Measurements from ENCODE around the gene IL4R. TPM values are rescaled to one million over a fixed set of nuclear protein-coding genes. Genes with fewer than 3 reads are reported as not detected.

The IL4R gene
- total and polyA plus RNA-seq, 2 of the 13 experiments (the other 11 are each of a cell fraction or from before 2014, with no cell fraction given) = 15.9 to 49.6 TPM

DNA sequence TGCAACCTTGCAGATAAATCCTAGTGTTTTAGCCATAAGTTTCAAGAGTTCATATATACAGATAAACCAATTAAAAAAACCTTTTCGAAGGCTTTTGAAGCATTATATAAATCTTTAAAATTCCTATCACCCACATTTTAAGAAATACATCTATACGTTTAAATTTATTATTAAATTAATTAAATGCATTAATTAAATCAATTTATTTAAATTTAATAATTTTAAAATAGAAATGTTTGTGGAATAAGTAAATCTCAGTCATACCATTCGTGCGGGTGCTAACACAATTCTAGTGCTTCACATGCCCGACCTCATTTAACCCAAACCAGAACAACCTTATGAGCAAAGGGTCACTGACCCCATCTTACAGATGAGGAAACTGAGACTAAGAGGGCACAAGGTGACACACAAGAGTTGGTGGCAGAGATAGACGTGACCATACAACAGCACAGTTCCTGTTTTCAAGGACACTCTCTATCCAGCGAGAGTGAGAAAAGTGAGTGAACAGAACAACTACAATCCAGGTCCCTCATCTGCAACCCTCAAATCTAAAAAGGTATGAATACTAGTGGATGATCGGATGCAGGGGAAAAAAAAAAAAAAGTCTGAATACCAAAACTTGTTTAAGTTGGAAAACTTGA lies 46.6 kb upstream of the IL4R start (continued):
- TF ChIP-seq, protein P1, sequence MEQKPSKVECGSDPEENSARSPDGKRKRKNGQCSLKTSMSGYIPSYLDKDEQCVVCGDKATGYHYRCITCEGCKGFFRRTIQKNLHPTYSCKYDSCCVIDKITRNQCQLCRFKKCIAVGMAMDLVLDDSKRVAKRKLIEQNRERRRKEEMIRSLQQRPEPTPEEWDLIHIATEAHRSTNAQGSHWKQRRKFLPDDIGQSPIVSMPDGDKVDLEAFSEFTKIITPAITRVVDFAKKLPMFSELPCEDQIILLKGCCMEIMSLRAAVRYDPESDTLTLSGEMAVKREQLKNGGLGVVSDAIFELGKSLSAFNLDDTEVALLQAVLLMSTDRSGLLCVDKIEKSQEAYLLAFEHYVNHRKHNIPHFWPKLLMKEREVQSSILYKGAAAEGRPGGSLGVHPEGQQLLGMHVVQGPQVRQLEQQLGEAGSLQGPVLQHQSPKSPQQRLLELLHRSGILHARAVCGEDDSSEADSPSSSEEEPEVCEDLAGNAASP (CRISPR knock-in tag; IDR thresholded peaks at IDR 0.05; ENCODE audit: borderline replicate concordance) = peak; percentile 58; the same call in 1 of the 2 replicates
- TF ChIP-seq ZMYM3 (CRISPR knock-in tag; IDR thresholded peaks at IDR 0.05) = peak; percentile 99
- TF ChIP-seq NR2F6 (IDR thresholded peaks at IDR 0.05) = peak; percentile 77
- peak; percentile 77; the same call in 1 of the 2 replicates for TF ChIP-seq NR2F6 (CRISPR knock-in tag; IDR thresholded peaks at IDR 0.05)
- TF ChIP-seq, protein P2, sequence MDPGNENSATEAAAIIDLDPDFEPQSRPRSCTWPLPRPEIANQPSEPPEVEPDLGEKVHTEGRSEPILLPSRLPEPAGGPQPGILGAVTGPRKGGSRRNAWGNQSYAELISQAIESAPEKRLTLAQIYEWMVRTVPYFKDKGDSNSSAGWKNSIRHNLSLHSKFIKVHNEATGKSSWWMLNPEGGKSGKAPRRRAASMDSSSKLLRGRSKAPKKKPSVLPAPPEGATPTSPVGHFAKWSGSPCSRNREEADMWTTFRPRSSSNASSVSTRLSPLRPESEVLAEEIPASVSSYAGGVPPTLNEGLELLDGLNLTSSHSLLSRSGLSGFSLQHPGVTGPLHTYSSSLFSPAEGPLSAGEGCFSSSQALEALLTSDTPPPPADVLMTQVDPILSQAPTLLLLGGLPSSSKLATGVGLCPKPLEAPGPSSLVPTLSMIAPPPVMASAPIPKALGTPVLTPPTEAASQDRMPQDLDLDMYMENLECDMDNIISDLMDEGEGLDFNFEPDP (CRISPR knock-in tag; conservative IDR thresholded peaks at IDR 0.05) = 0 out of 2 replicates have a peak, but pooled peaks have one; percentile 74
- peak; percentile 99 for TF ChIP-seq ZNF629 (CRISPR knock-in tag; conservative IDR thresholded peaks at IDR 0.05)
- peak in 1 of 2 experiments; percentile 48; a peak in 1 of 4 replicates for TF ChIP-seq POLR2A (IDR thresholded peaks at IDR 0.05; ENCODE audit: insufficient read depth in 1 of 2, low read depth in 2 of 2, low read length in 2 of 2)
- TF ChIP-seq, protein P3, sequence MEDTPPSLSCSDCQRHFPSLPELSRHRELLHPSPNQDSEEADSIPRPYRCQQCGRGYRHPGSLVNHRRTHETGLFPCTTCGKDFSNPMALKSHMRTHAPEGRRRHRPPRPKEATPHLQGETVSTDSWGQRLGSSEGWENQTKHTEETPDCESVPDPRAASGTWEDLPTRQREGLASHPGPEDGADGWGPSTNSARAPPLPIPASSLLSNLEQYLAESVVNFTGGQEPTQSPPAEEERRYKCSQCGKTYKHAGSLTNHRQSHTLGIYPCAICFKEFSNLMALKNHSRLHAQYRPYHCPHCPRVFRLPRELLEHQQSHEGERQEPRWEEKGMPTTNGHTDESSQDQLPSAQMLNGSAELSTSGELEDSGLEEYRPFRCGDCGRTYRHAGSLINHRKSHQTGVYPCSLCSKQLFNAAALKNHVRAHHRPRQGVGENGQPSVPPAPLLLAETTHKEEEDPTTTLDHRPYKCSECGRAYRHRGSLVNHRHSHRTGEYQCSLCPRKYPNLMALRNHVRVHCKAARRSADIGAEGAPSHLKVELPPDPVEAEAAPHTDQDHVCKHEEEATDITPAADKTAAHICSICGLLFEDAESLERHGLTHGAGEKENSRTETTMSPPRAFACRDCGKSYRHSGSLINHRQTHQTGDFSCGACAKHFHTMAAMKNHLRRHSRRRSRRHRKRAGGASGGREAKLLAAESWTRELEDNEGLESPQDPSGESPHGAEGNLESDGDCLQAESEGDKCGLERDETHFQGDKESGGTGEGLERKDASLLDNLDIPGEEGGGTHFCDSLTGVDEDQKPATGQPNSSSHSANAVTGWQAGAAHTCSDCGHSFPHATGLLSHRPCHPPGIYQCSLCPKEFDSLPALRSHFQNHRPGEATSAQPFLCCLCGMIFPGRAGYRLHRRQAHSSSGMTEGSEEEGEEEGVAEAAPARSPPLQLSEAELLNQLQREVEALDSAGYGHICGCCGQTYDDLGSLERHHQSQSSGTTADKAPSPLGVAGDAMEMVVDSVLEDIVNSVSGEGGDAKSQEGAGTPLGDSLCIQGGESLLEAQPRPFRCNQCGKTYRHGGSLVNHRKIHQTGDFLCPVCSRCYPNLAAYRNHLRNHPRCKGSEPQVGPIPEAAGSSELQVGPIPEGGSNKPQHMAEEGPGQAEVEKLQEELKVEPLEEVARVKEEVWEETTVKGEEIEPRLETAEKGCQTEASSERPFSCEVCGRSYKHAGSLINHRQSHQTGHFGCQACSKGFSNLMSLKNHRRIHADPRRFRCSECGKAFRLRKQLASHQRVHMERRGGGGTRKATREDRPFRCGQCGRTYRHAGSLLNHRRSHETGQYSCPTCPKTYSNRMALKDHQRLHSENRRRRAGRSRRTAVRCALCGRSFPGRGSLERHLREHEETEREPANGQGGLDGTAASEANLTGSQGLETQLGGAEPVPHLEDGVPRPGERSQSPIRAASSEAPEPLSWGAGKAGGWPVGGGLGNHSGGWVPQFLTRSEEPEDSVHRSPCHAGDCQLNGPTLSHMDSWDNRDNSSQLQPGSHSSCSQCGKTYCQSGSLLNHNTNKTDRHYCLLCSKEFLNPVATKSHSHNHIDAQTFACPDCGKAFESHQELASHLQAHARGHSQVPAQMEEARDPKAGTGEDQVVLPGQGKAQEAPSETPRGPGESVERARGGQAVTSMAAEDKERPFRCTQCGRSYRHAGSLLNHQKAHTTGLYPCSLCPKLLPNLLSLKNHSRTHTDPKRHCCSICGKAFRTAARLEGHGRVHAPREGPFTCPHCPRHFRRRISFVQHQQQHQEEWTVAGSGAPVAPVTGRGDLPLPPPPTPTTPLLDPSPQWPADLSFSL (CRISPR knock-in tag; IDR thresholded peaks at IDR 0.05) = no peak
- peak; percentile 35 for TF ChIP-seq RARA (CRISPR knock-in tag; IDR thresholded peaks at IDR 0.05)
- 0 out of 2 replicates have a peak, but pooled peaks have one; percentile 34 for TF ChIP-seq ESRRA (CRISPR knock-in tag; IDR thresholded peaks at IDR 0.05; ENCODE audit: low read depth)
- TF ChIP-seq ZFP82 (CRISPR knock-in tag; IDR thresholded peaks at IDR 0.05; ENCODE audit: borderline replicate concordance) = no peak
- no peak for TF ChIP-seq ZNF431 (CRISPR knock-in tag; IDR thresholded peaks at IDR 0.05; ENCODE audit: borderline replicate concordance, low read depth)
- TF ChIP-seq KDM1A (CRISPR knock-in tag; IDR thresholded peaks at IDR 0.05) = peak; percentile 98
- no peak for TF ChIP-seq SP1 (IDR thresholded peaks at IDR 0.05)
- no peak for TF ChIP-seq SP1 (CRISPR knock-in tag; IDR thresholded peaks at IDR 0.05)
- TF ChIP-seq ZSCAN30 (CRISPR knock-in tag; IDR thresholded peaks at IDR 0.05) = no peak
- TF ChIP-seq, protein P4, sequence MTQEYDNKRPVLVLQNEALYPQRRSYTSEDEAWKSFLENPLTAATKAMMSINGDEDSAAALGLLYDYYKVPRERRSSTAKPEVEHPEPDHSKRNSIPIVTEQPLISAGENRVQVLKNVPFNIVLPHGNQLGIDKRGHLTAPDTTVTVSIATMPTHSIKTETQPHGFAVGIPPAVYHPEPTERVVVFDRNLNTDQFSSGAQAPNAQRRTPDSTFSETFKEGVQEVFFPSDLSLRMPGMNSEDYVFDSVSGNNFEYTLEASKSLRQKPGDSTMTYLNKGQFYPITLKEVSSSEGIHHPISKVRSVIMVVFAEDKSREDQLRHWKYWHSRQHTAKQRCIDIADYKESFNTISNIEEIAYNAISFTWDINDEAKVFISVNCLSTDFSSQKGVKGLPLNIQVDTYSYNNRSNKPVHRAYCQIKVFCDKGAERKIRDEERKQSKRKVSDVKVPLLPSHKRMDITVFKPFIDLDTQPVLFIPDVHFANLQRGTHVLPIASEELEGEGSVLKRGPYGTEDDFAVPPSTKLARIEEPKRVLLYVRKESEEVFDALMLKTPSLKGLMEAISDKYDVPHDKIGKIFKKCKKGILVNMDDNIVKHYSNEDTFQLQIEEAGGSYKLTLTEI (CRISPR knock-in tag; conservative IDR thresholded peaks at IDR 0.05) = no peak

Data from HepG2 (cell line).